Fibroblast of the aortic adventitia (primary cell): ENCODE results near the gene KIF21B. TPM values are rescaled to one million over a fixed set of nuclear protein-coding genes. Genes with fewer than 3 reads are reported as not detected.
"Not testable (repeated sequence)": the region's sequence is repeated elsewhere in the genome, so short reads cannot be mapped to it uniquely, and the experiment has no call there.

Source experiments
- DNase-seq: peaks from one replicate; pipeline ENCODE4 v3.0.0-alpha.2; 2010; ENCODE audit warnings: low read depth
- H3K4me3 ChIP-seq: 2 replicates; pipeline ENCODE4 v1.5.1; 2011; ENCODE audit warnings: low read depth, mild to moderate bottlenecking, control low read depth, low read length, moderate library complexity
- total RNA-seq: library from RNA; depleted of rRNA; stranded (reverse); fragments of >200 nt; gene quantifications from 2 replicates; pipeline ENCODE4 v1.2.3, GENCODE V29; 2012; ENCODE audit warnings: low replicate concordance
- TF ChIP-seq, protein P1 (sequence below): IDR thresholded peaks from 2 replicates; pipeline ENCODE4 v1.5.1; 2011; ENCODE audit warnings: mild to moderate bottlenecking, low read length, control low read depth, inconsistent platforms; ENCODE audit not compliant: insufficient read depth

Gene KIF21B
- total RNA-seq, 1 donor = under 0.01 TPM

DNA sequence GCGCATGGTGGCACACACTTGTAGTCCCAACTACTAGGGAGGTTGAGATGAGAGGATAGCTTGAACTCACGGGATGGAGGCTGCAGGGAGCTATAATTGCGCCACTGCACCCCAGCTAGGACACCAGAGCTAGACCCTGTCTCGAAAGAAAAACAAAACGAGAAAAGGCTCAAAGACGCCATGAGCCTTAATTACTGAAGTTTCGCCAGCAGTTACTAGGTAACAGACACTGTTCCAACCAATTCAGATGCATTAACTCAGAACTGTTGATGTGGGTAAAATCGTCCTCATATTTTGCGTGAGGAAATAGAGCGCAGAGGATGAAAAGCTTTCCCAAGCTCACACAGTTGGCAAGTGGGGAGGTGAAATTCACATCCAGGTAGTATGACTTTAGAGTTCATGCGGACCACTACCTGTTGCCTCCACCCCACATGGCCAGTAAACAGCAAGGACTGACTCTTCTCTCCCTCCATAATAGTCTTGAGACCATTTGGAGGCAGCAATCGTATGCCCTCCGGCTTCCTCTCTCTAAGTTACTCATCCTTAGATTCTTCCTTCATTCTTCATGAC lies 88.8 kb downstream of the KIF21B start:
- no peak overlapping the region for H3K4me3 ChIP-seq
- DNase-seq = no peak
- TF ChIP-seq, protein P1, sequence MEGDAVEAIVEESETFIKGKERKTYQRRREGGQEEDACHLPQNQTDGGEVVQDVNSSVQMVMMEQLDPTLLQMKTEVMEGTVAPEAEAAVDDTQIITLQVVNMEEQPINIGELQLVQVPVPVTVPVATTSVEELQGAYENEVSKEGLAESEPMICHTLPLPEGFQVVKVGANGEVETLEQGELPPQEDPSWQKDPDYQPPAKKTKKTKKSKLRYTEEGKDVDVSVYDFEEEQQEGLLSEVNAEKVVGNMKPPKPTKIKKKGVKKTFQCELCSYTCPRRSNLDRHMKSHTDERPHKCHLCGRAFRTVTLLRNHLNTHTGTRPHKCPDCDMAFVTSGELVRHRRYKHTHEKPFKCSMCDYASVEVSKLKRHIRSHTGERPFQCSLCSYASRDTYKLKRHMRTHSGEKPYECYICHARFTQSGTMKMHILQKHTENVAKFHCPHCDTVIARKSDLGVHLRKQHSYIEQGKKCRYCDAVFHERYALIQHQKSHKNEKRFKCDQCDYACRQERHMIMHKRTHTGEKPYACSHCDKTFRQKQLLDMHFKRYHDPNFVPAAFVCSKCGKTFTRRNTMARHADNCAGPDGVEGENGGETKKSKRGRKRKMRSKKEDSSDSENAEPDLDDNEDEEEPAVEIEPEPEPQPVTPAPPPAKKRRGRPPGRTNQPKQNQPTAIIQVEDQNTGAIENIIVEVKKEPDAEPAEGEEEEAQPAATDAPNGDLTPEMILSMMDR = no peak

DNA sequence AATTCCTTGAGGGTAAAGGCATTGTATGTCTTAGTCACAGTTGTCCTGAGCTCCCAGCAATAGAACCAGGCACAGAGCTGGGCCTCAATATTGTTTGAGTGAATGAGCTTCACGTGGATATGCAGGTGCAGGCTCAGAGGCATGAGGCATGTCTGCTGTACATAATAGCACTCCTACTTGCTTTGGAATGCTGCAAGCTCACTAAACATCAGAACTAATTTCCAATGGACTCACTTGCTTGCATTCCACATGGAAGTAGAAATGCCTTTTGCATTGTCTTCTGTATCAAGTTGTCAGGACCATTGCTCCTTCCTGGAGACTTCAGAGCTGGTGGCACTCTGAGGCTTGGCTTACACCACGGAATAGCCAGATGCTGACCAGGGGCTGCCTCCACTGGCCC lies 91.7 kb downstream of the KIF21B start:
- H3K4me3 ChIP-seq = no peak overlapping the region
- TF ChIP-seq, protein P1 = no peak
- DNase-seq = no peak

DNA sequence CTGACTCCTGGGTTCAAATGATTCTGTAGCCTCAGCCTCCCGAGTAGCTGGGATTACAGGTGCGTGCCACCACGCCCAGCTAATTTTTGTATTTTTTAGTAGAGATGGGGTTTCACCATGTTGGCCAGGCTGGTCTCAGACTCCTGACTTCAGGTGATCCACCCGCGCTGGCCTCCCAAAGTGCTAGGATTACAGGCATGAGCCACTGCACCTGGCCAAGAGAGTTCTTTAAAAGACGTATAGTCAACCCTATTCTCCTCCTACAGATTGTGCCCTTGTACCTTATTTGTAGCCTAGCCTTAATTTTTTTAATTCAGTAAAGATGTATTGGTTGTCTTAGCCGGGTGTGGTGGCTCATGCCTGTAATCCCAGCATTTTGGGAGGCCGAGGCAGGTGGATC lies 93.2 kb downstream of the KIF21B start:
- H3K4me3 ChIP-seq, DNase-seq: not testable (repeated sequence)

DNA sequence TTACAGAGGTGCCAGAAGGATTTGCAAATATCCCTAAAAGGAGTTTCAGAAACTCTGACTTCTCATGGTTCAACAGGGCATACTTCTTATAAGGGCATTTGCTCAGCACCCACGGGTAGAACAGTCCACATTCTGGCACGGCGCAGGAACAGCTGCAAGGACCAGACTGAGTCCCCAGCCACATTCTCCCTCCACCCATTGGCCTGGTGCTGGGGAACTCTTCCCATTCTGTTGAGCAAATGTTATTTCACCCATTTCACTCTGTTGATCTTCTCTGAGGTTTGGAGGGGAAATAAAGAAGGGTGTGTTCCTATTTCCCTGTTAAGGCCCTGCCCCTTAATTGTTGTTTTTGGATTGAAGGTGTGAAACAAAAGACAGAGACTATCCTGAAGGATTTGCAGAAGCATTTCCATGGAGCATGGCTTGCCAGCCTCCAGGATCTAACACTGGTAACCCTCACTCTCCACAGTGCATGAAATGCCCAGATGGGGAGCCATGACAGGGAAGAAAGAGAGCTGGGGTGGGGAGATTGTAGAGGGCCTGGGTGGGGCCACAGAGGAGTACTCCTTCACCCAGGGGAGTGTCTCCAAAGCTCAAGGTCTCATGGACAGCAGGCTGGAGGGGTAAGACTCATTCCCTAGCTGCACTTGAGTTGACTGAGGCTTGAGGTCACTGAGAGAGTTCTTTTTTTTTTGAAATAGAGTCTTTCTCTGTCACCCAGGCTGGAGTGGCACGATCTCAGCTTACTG lies 93.8 kb downstream of the KIF21B start:
- no peak for DNase-seq
- TF ChIP-seq, protein P1 = no peak
- H3K4me3 ChIP-seq = no peak overlapping the region

DNA sequence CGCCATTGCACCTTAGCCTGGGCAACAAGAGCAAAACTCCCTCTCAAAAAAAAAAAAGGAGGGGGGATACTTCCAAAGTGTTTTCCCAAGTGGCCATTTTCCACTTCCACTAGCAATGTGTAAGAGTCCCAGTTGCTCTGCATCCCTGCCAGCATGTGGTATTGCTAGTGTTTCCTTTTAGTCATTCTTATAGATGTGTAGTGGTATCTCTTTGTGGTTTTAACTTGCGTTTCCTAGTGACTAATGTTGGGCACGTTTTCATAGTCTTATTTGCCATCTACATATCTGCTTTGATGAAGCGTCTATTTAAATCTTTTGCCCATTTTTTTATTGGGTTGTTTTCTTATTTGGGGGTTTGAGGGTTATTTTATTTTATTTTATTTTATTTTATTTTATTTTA lies 97.7 kb downstream of the KIF21B start:
- no peak overlapping the region for H3K4me3 ChIP-seq
- DNase-seq = peak; percentile 25
- TF ChIP-seq, protein P1 = no peak

DNA sequence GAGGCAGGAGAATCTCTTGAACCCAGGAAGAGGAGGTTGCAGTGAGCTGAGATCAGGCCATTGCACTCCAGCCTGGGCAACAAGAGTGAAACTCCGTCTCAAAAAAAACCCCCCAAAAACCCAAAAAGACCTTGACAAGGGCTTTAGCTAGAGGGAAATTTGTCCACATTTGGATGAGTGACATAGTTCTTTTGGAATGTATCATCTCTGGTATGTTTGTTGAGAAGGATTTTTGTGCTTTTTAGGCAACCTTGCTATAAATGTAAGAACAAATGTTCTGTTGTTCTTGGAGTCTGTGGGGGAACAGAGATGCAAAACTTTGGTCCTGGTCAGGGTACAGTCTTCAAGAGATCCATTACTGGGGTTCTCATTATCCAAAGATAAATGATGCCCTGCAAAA lies 99.9 kb downstream of the KIF21B start:
- no peak for DNase-seq
- no peak overlapping the region for H3K4me3 ChIP-seq
- TF ChIP-seq, protein P1 = no peak

DNA sequence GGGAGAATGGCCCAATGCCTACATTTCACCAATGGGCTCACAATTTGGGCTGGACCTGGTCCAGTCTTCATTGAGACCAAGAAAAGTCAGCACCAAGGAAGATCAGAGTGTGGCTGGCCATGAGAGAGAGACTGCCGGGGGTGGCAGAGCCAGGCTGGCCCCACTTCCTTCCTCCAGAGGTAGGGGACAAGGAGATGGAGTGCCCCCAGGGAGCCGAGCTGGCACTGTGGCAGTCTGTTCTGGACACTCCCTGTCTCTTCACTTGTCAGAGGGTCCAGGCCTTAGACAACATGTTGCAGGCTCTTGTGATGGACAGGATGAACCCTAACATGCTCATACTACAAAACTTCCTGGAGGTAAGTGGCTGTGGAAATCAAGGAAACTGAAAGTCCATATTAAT lies 101.1 kb downstream of the KIF21B start:
- TF ChIP-seq, protein P1 = no peak
- DNase-seq = no peak
- H3K4me3 ChIP-seq = no peak overlapping the region
